LoVo (cell line): ENCODE measurements around the gene PTPRM.

Experiments used
- DNase-seq: peaks from one replicate; pipeline ENCODE4 v3.0.0-alpha.2; 2016; ENCODE audit warnings: low spot score

The PTPRM gene

GRCh38 chr18:7856733-7857132 is 289.6 kb downstream of the PTPRM start:
- no peak for DNase-seq

- no peak for DNase-seq
Observed at GRCh38 chr18:7857562-7857961, 290.4 kb downstream of the PTPRM start.

GRCh38 chr18:7859122-7859521 is 292.0 kb downstream of the PTPRM start:
- no peak for DNase-seq

- no peak for DNase-seq
Observed at GRCh38 chr18:7870266-7870665, 303.1 kb downstream of the PTPRM start.

GRCh38 chr18:7870855-7871254 is 303.7 kb downstream of the PTPRM start:
- no peak for DNase-seq

GRCh38 chr18:7871560-7872456 is 304.7 kb downstream of the PTPRM start:
- DNase-seq: no peak

GRCh38 chr18:7872569-7872968 is 305.5 kb downstream of the PTPRM start:
- peak; percentile 2 for DNase-seq

GRCh38 chr18:7873316-7873715 is 306.2 kb downstream of the PTPRM start:
- no peak for DNase-seq

GRCh38 chr18:7876354-7877104 is 309.4 kb downstream of the PTPRM start:
- DNase-seq: no peak

GRCh38 chr18:7877609-7878008 is 310.5 kb downstream of the PTPRM start:
- no peak for DNase-seq

GRCh38 chr18:7878265-7879211 is 311.4 kb downstream of the PTPRM start:
- no peak for DNase-seq

GRCh38 chr18:7879717-7880116 is 312.6 kb downstream of the PTPRM start:
- DNase-seq: no peak

- no peak for DNase-seq
Observed at GRCh38 chr18:7885865-7886264, 318.7 kb downstream of the PTPRM start.

- no peak for DNase-seq
Observed at GRCh38 chr18:7886436-7886835, 319.3 kb downstream of the PTPRM start.

- no peak for DNase-seq
Observed at GRCh38 chr18:7889515-7889914, 322.4 kb downstream of the PTPRM start.

- no peak for DNase-seq
Observed at GRCh38 chr18:7890075-7890474, 323.0 kb downstream of the PTPRM start.

GRCh38 chr18:7892556-7892955 is 325.4 kb downstream of the PTPRM start:
- no peak for DNase-seq

GRCh38 chr18:7894592-7894991 is 327.5 kb downstream of the PTPRM start:
- DNase-seq: no peak

- DNase-seq: no peak
Observed at GRCh38 chr18:7895346-7895745, 328.2 kb downstream of the PTPRM start.

- no peak for DNase-seq
Observed at GRCh38 chr18:7896161-7896560, 329.0 kb downstream of the PTPRM start.

GRCh38 chr18:7896805-7897518 is 329.8 kb downstream of the PTPRM start:
- DNase-seq: no peak
